Upper lobe of left lung (tissue), 6 donors: ENCODE results near the gene EYA2. TPM values are rescaled to one million over a fixed set of nuclear protein-coding genes. Genes with fewer than 3 reads are reported as not detected.

Source experiments
- ATAC-seq, 2 donors: fragments of 200-7000 bp; cut with Tn5 transposase; one replicate each; pipeline ENCODE4 v1.9.1; 2022; ENCODE audit warnings: mild to moderate bottlenecking in 2 of 2, moderate library complexity in 2 of 2; ENCODE audit not compliant: low FRiP score in 2 of 2
- DNase-seq, 2 donors: peaks; one replicate each; pipeline ENCODE4 v3.0.0-alpha.2; 2019 to 2020
- H3K27ac ChIP-seq, 4 donors: fragments of 200-600 bp; sonication (generic); one replicate each; pipeline ENCODE4 v1.5.1; 2016 to 2019
- H3K27me3 ChIP-seq, 4 donors: fragments of 200-600 bp; sonication (generic); one replicate each; pipeline ENCODE4 v1.5.1; 2017 to 2019
- H3K36me3 ChIP-seq, 4 donors: fragments of 200-600 bp; sonication (generic); one replicate each; pipeline ENCODE4 v1.5.1; 2016 to 2019
- H3K4me1 ChIP-seq, 4 donors: fragments of 200-600 bp; sonication (generic); one replicate each; pipeline ENCODE4 v1.5.1; 2018 to 2019
- H3K4me3 ChIP-seq, 4 donors: fragments of 200-600 bp; sonication (generic); one replicate each; pipeline ENCODE4 v1.5.1; 2017 to 2019; ENCODE audit warnings: mild to moderate bottlenecking in 2 of 4, moderate library complexity in 1 of 4
- H3K9me3 ChIP-seq, 4 donors: fragments of 200-600 bp; sonication (generic); one replicate each; pipeline ENCODE4 v1.5.1; 2018 to 2019
- EP300 ChIP-seq, 4 donors: sonication (generic); formaldehyde crosslinking; IDR thresholded peaks; one replicate each; pipeline ENCODE4 v1.5.1; 2017; ENCODE audit warnings: antibody characterized with exemption in 4 of 4, control low read depth in 2 of 4
- POLR2A ChIP-seq, 4 donors: fragments of 450-650 bp; IDR thresholded peaks; one replicate each; pipeline ENCODE4 v1.5.1; 2016 to 2017; ENCODE audit warnings: antibody characterized with exemption in 4 of 4, mild to moderate bottlenecking in 2 of 4
- POLR2AphosphoS5 ChIP-seq, 2 donors: sonication (generic); formaldehyde crosslinking; IDR thresholded peaks; one replicate each; pipeline ENCODE4 v1.5.1; 2017; ENCODE audit warnings: antibody characterized with exemption in 2 of 2
- WGBS, 2 donors: methylation state at CpG; one replicate each; pipeline ENCODE4 v1.1.5; 2017 to 2018; 5-methylcytosine and 5-hydroxymethylcytosine counted together
- total RNA-seq, 6 donors: library from RNA; depleted of rRNA in 4 of 6; stranded (reverse); fragments of >200 nt in 4 of 6; gene quantifications; one replicate each; pipeline versions ENCODE4 v1.1.0 to v1.2.1, GENCODE V29; 2016 to 2021
- TF ChIP-seq, protein P1 (sequence below), 6 experiments: fragments of 450-650 bp in 4 of 6; fragments of 200-600 bp in 2 of 6; sonication (generic) in 2 of 6; IDR thresholded peaks; one replicate each; pipeline ENCODE4 v1.5.1; 2016 to 2019; ENCODE audit warnings: antibody characterized with exemption in 6 of 6
- donor health status: DM: no; HTN: no; CAD: no; lungs with moderate emphysema.
- donor health status: DM: no; HTN: yes; CAD: no; lungs with severe emphysema.

The EYA2 gene
- total RNA-seq, 6 donors from 2014 or later: 0.66 to 9.4 (median 3.0) TPM

- no peaks in the 10 kb centered on the region for H3K4me1 ChIP-seq
- H3K27me3 ChIP-seq: no peaks in the 10 kb centered on the region
- no peaks in the 10 kb centered on the region for H3K36me3 ChIP-seq
- ATAC-seq (no peak), DNase-seq (no peak)
- TF ChIP-seq EP300 (IDR thresholded peaks at IDR 0.05) (no peak), POLR2A (IDR thresholded peaks at IDR 0.05) (no peak), POLR2AphosphoS5 (IDR thresholded peaks at IDR 0.05) (no peak)
- TF ChIP-seq, protein P1, sequence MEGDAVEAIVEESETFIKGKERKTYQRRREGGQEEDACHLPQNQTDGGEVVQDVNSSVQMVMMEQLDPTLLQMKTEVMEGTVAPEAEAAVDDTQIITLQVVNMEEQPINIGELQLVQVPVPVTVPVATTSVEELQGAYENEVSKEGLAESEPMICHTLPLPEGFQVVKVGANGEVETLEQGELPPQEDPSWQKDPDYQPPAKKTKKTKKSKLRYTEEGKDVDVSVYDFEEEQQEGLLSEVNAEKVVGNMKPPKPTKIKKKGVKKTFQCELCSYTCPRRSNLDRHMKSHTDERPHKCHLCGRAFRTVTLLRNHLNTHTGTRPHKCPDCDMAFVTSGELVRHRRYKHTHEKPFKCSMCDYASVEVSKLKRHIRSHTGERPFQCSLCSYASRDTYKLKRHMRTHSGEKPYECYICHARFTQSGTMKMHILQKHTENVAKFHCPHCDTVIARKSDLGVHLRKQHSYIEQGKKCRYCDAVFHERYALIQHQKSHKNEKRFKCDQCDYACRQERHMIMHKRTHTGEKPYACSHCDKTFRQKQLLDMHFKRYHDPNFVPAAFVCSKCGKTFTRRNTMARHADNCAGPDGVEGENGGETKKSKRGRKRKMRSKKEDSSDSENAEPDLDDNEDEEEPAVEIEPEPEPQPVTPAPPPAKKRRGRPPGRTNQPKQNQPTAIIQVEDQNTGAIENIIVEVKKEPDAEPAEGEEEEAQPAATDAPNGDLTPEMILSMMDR (IDR thresholded peaks at IDR 0.05): no peak
- no peak overlapping the region for H3K27ac ChIP-seq
- H3K4me3 ChIP-seq: no peak overlapping the region
- H3K9me3 ChIP-seq: peaks cover 0 to 6% (median 0%) of the 10 kb centered on the region in 4 donors
- WGBS, 2 donors: 73 to 81% methylated on average over 6 of the region's 6 CpGs
Observed at GRCh38 chr20:47003223-47003622, 108.6 kb downstream of the EYA2 start.

GRCh38 chr20:47004179-47004578 is 109.5 kb downstream of the EYA2 start:
- 90 to 93% methylated on average over 4 of the region's 4 CpGs for WGBS, 2 donors
- TF ChIP-seq, protein P1 (IDR thresholded peaks at IDR 0.05): no peak
- TF ChIP-seq EP300 (IDR thresholded peaks at IDR 0.05): no peak
- TF ChIP-seq POLR2A (IDR thresholded peaks at IDR 0.05): no peak
- TF ChIP-seq POLR2AphosphoS5 (IDR thresholded peaks at IDR 0.05): no peak

GRCh38 chr20:47007826-47008655 is 113.4 kb downstream of the EYA2 start:
- ATAC-seq (no peak), DNase-seq (peak in 1 of 2 donors; percentile 46)
- Histone ChIP-seq H3K27me3 (no peaks in the 10 kb centered on the region), H3K27ac (no peak overlapping the region), H3K9me3 (peaks cover 0 to 6% (median 0%) of the 10 kb centered on the region in 4 donors), H3K4me3 (no peak overlapping the region), H3K4me1 (no peaks in the 10 kb centered on the region), H3K36me3 (no peaks in the 10 kb centered on the region)
- TF ChIP-seq, protein P1 (IDR thresholded peaks at IDR 0.05): no peak
- TF ChIP-seq POLR2A (IDR thresholded peaks at IDR 0.05) (no peak), EP300 (IDR thresholded peaks at IDR 0.05) (no peak), POLR2AphosphoS5 (IDR thresholded peaks at IDR 0.05) (no peak)
- 66 to 67% methylated on average over 14 of the region's 14 CpGs for WGBS, 2 donors

More at GRCh38 chr20:47004179-47004578, 109.5 kb downstream of the EYA2 start:
- no peaks in the 10 kb centered on the region for H3K27me3 ChIP-seq
- ATAC-seq: no peak
- H3K4me3 ChIP-seq: no peak overlapping the region
- H3K36me3 ChIP-seq: no peaks in the 10 kb centered on the region
- H3K27ac ChIP-seq: no peak overlapping the region
- no peak for DNase-seq
- peaks cover 0 to 6% (median 0%) of the 10 kb centered on the region in 4 donors for H3K9me3 ChIP-seq
- no peaks in the 10 kb centered on the region for H3K4me1 ChIP-seq

DNA sequence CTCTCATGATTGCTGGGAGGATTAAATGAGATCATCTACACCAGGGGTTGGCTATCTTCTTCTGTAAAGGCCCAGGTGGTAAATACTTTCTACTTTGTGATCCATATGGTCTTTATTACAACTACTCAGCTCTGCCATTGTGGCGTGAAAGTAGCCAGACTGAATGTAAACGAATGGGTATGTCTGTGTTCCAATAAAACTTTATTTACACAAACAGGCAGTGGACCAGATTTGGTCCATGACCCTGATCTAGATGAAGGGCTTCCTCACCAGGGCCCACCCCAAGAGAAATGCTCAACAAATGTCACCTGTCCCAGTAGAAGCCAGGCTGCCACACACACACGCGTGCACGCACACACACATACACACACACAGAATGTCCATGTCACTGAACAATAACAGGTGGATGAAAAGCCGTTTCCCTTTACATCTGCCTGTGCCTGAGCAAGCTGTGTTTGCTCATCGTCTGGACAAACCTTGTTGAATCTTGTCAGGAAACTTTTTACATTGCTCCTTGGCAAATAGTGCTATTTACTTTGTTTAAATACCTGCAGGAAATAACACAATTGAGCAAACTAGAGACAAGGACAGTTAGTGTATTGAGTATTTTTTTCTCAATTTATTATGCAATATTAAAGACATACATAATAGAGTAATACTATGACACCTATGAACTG is 114.3 kb downstream of the EYA2 start:
- 61 to 71% methylated on average over 7 of the region's 7 CpGs for WGBS, 2 donors
- no peak for ATAC-seq
- no peaks in the 10 kb centered on the region for H3K36me3 ChIP-seq
- no peaks in the 10 kb centered on the region for H3K27me3 ChIP-seq
- peaks cover 0 to 6% (median 0%) of the 10 kb centered on the region in 4 donors for H3K9me3 ChIP-seq
- DNase-seq: no peak
- no peak overlapping the region for H3K4me3 ChIP-seq
- H3K4me1 ChIP-seq: no peaks in the 10 kb centered on the region
- TF ChIP-seq, protein P1 (IDR thresholded peaks at IDR 0.05): no peak
- no peak for TF ChIP-seq POLR2AphosphoS5 (IDR thresholded peaks at IDR 0.05)
- no peak for TF ChIP-seq EP300 (IDR thresholded peaks at IDR 0.05)
- TF ChIP-seq POLR2A (IDR thresholded peaks at IDR 0.05): no peak
- no peak overlapping the region for H3K27ac ChIP-seq
